Liver (tissue), 3 donors: ENCODE data around the gene KANK2.

Experiments used
- EGR1 ChIP-seq, 2 donors: IDR thresholded peaks; 2 replicates each; pipeline ENCODE4 v1.6.1; 2016 to 2018; ENCODE audit warnings: antibody characterized with exemption in 2 of 2, low read depth in 2 of 2
- GABPA ChIP-seq, 2 donors: IDR thresholded peaks in 1 of 2; conservative IDR thresholded peaks in 1 of 2; 2 replicates each; pipeline ENCODE4 v1.6.1; 2016; ENCODE audit warnings: antibody characterized with exemption in 2 of 2, mild to moderate bottlenecking in 1 of 2, moderate library complexity in 1 of 2
- HNF4A ChIP-seq, 2 donors: conservative IDR thresholded peaks; 2 replicates each; pipeline ENCODE4 v1.6.1; 2016; ENCODE audit warnings: antibody characterized with exemption in 2 of 2, mild to moderate bottlenecking in 2 of 2
- HNF4G ChIP-seq: IDR thresholded peaks from 2 replicates; pipeline ENCODE4 v1.6.1; 2016; ENCODE audit warnings: antibody characterized with exemption
- JUND ChIP-seq, 2 donors: IDR thresholded peaks; 2 replicates each; pipeline ENCODE4 v1.6.1; 2016; ENCODE audit warnings: antibody characterized with exemption in 2 of 2
- MAX ChIP-seq: IDR thresholded peaks from 2 replicates; pipeline ENCODE4 v1.6.1; 2016; ENCODE audit warnings: antibody characterized with exemption
- TAF1 ChIP-seq: conservative IDR thresholded peaks from 2 replicates; pipeline ENCODE4 v1.6.1; 2016; ENCODE audit warnings: antibody characterized with exemption, mild to moderate bottlenecking
- YY1 ChIP-seq: IDR thresholded peaks from 2 replicates; pipeline ENCODE4 v1.6.1; 2016; ENCODE audit warnings: antibody characterized with exemption, mild to moderate bottlenecking
- TF ChIP-seq, protein P1 (sequence below): IDR thresholded peaks from 2 replicates; pipeline ENCODE4 v1.6.1; 2016; ENCODE audit warnings: antibody characterized with exemption
- TF ChIP-seq, protein P2 (sequence below): fragments of 150-350 bp; IDR thresholded peaks from 2 replicates; pipeline ENCODE4 v1.5.1; 2017; ENCODE audit warnings: improper control_type of control experiment, low read depth, low read length; ENCODE audit not compliant: missing input control
- TF ChIP-seq, protein P3 (sequence below): IDR thresholded peaks from 2 replicates; pipeline ENCODE4 v1.6.1; 2016; ENCODE audit warnings: antibody characterized with exemption, mild to moderate bottlenecking
- TF ChIP-seq, protein P4 (sequence below): IDR thresholded peaks from 2 replicates; pipeline ENCODE4 v1.6.1; 2016; ENCODE audit warnings: antibody characterized with exemption
- donor health status: healthy.
- donor health status: healthy.

GRCh38 chr19:11196406-11197287 lies 698 bp downstream of the KANK2 start:
- TF ChIP-seq MAX (no peak), JUND (IDR thresholded peaks at IDR 0.05) (no peak), EGR1 (IDR thresholded peaks at IDR 0.05; ENCODE audit: low read depth in 2 of 2) (no peak), HNF4G (no peak), HNF4A (conservative IDR thresholded peaks at IDR 0.05) (no peak), TAF1 (no peak), GABPA (IDR thresholded peaks at IDR 0.05 in 1 of 2, conservative IDR thresholded peaks at IDR 0.05 in 1 of 2) (no peak), YY1 (no peak)
- TF ChIP-seq, protein P1, sequence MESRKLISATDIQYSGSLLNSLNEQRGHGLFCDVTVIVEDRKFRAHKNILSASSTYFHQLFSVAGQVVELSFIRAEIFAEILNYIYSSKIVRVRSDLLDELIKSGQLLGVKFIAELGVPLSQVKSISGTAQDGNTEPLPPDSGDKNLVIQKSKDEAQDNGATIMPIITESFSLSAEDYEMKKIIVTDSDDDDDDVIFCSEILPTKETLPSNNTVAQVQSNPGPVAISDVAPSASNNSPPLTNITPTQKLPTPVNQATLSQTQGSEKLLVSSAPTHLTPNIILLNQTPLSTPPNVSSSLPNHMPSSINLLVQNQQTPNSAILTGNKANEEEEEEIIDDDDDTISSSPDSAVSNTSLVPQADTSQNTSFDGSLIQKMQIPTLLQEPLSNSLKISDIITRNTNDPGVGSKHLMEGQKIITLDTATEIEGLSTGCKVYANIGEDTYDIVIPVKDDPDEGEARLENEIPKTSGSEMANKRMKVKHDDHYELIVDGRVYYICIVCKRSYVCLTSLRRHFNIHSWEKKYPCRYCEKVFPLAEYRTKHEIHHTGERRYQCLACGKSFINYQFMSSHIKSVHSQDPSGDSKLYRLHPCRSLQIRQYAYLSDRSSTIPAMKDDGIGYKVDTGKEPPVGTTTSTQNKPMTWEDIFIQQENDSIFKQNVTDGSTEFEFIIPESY: no peak
- TF ChIP-seq, protein P2, sequence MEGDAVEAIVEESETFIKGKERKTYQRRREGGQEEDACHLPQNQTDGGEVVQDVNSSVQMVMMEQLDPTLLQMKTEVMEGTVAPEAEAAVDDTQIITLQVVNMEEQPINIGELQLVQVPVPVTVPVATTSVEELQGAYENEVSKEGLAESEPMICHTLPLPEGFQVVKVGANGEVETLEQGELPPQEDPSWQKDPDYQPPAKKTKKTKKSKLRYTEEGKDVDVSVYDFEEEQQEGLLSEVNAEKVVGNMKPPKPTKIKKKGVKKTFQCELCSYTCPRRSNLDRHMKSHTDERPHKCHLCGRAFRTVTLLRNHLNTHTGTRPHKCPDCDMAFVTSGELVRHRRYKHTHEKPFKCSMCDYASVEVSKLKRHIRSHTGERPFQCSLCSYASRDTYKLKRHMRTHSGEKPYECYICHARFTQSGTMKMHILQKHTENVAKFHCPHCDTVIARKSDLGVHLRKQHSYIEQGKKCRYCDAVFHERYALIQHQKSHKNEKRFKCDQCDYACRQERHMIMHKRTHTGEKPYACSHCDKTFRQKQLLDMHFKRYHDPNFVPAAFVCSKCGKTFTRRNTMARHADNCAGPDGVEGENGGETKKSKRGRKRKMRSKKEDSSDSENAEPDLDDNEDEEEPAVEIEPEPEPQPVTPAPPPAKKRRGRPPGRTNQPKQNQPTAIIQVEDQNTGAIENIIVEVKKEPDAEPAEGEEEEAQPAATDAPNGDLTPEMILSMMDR: no peak
- TF ChIP-seq, protein P3, sequence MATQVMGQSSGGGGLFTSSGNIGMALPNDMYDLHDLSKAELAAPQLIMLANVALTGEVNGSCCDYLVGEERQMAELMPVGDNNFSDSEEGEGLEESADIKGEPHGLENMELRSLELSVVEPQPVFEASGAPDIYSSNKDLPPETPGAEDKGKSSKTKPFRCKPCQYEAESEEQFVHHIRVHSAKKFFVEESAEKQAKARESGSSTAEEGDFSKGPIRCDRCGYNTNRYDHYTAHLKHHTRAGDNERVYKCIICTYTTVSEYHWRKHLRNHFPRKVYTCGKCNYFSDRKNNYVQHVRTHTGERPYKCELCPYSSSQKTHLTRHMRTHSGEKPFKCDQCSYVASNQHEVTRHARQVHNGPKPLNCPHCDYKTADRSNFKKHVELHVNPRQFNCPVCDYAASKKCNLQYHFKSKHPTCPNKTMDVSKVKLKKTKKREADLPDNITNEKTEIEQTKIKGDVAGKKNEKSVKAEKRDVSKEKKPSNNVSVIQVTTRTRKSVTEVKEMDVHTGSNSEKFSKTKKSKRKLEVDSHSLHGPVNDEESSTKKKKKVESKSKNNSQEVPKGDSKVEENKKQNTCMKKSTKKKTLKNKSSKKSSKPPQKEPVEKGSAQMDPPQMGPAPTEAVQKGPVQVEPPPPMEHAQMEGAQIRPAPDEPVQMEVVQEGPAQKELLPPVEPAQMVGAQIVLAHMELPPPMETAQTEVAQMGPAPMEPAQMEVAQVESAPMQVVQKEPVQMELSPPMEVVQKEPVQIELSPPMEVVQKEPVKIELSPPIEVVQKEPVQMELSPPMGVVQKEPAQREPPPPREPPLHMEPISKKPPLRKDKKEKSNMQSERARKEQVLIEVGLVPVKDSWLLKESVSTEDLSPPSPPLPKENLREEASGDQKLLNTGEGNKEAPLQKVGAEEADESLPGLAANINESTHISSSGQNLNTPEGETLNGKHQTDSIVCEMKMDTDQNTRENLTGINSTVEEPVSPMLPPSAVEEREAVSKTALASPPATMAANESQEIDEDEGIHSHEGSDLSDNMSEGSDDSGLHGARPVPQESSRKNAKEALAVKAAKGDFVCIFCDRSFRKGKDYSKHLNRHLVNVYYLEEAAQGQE: no peak
- TF ChIP-seq, protein P4, sequence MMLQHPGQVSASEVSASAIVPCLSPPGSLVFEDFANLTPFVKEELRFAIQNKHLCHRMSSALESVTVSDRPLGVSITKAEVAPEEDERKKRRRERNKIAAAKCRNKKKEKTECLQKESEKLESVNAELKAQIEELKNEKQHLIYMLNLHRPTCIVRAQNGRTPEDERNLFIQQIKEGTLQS: no peak
